H1 (cell line): ENCODE measurements around the gene COCH. TPM values are rescaled to one million over a fixed set of nuclear protein-coding genes. Genes with fewer than 3 reads are reported as not detected.

Source experiments
- CTCF ChIA-PET: fragments of 300-600 bp; sonication (Branson Sonifier 250); formaldehyde crosslinking; loops from one replicate; lab custom pipeline; 2021; ENCODE audit not compliant: partially characterized antibody; lab: Charles Lee
- POLR2A ChIA-PET: fragments of 300-600 bp; sonication (Branson Sonifier 250); formaldehyde crosslinking; loops from one replicate; lab custom pipeline; 2021; ENCODE audit warnings: inconsistent platforms; ENCODE audit not compliant: partially characterized antibody; lab: Charles Lee
- DNase-seq, 2 experiments: peaks; one replicate each; pipeline versions ENCODE4 v3.0.0 to v3.0.0-alpha.2; 2010 to 2022; ENCODE audit warnings: low spot score in 2 of 2, low read depth in 1 of 2, mixed read lengths in 1 of 2
- FAIRE-seq: peaks from 2 replicates; lab custom pipeline; 2011; peaks lifted over from hg19 to GRCh38; lab: Jason Lieb, UNC
- H2AFZ ChIP-seq: 2 replicates; pipeline ENCODE4 v1.8.1; 2012; ENCODE audit warnings: low read length, inconsistent platforms
- H2AK5ac ChIP-seq: 2 replicates; pipeline ENCODE4 v1.6.1; 2013; ENCODE audit warnings: low read depth, low read length
- H2BK120ac ChIP-seq: replicated peaks from 2 replicates; pipeline ENCODE3; 2013; ENCODE audit warnings: low read depth, low read length, inconsistent platforms
- H2BK12ac ChIP-seq: 2 replicates; pipeline ENCODE4 v1.6.1; 2013; ENCODE audit warnings: low read depth, low read length
- H2BK15ac ChIP-seq: 2 replicates; pipeline ENCODE4 v1.6.1; 2013; ENCODE audit warnings: low read length
- H2BK20ac ChIP-seq: 2 replicates; pipeline ENCODE4 v1.6.1; 2013; ENCODE audit warnings: low read length
- H2BK5ac ChIP-seq: 2 replicates; pipeline ENCODE4 v1.6.1; 2013; ENCODE audit warnings: low read depth, low read length
- H3K14ac ChIP-seq: 2 replicates; pipeline ENCODE4 v1.6.1; 2013; ENCODE audit warnings: inconsistent platforms; ENCODE audit not compliant: insufficient read length
- H3K18ac ChIP-seq: 2 replicates; pipeline ENCODE4 v1.6.1; 2013; ENCODE audit warnings: low read length; ENCODE audit errors: extremely low read depth
- H3K23ac ChIP-seq: 2 replicates; pipeline ENCODE4 v1.6.1; 2013; ENCODE audit warnings: inconsistent platforms; ENCODE audit not compliant: insufficient read length
- H3K23me2 ChIP-seq: 2 replicates; pipeline ENCODE4 v1.6.1; 2013; ENCODE audit warnings: low read depth, low read length
- H3K27ac ChIP-seq: 2 replicates; pipeline ENCODE4 v1.6.1; 2011; ENCODE audit warnings: low read depth, low read length, inconsistent platforms
- H3K27me3 ChIP-seq, 4 experiments: replicated peaks in 1 of 4; 1 replicate in 1 of 4; 2 replicates in 3 of 4; pipeline versions ENCODE4 v1.6.1 to v1.8.1; 2011 to 2013; ENCODE audit warnings: low read length in 3 of 4, mild to moderate bottlenecking in 3 of 4, inconsistent platforms in 2 of 4, mixed read lengths in 2 of 4, moderate library complexity in 1 of 4; ENCODE audit not compliant: control insufficient read depth in 3 of 4, insufficient read depth in 3 of 4; ENCODE audit errors: extremely low read depth in 1 of 4
- H3K36me3 ChIP-seq, 4 experiments: 2 replicates each; pipeline versions ENCODE4 v1.6.1 to v1.8.1; 2011 to 2013; ENCODE audit warnings: mild to moderate bottlenecking in 4 of 4, low read length in 3 of 4, moderate library complexity in 2 of 4, control low read depth in 1 of 4, inconsistent platforms in 1 of 4; ENCODE audit not compliant: insufficient read depth in 4 of 4, control insufficient read depth in 2 of 4
- H3K4ac ChIP-seq: replicated peaks from 2 replicates; pipeline ENCODE3; 2013; ENCODE audit warnings: low read length, low read depth, mixed read lengths, inconsistent platforms; ENCODE audit not compliant: insufficient read length
- H3K4me1 ChIP-seq, 4 experiments: replicated peaks in 1 of 4; 1 replicate in 1 of 4; 2 replicates in 3 of 4; pipeline versions ENCODE4 v1.6.1 to v1.8.1; 2011 to 2013; ENCODE audit warnings: low read length in 3 of 4, inconsistent platforms in 2 of 4, mixed read lengths in 1 of 4; ENCODE audit not compliant: insufficient read depth in 4 of 4, control insufficient read depth in 3 of 4
- H3K4me2 ChIP-seq, 2 experiments: 2 replicates each; pipeline versions ENCODE4 v1.6.1 to v1.8.1; 2011 to 2013; ENCODE audit warnings: low read depth in 2 of 2, low read length in 2 of 2, control low read depth in 1 of 2, inconsistent platforms in 1 of 2, mild to moderate bottlenecking in 1 of 2; ENCODE audit not compliant: insufficient read depth in 1 of 2
- H3K4me3 ChIP-seq, 4 experiments: fragments of 200-600, 300-600 bp in 1 of 4; sonication (generic), shearing (Covaris generic), sonication (Bioruptor Twin) in 1 of 4; 2 replicates each; pipeline versions ENCODE4 v1.5.1 to v1.8.1; 2011 to 2016; ENCODE audit warnings: low read length in 4 of 4, low read depth in 3 of 4, control low read depth in 2 of 4, inconsistent platforms in 2 of 4, mild to moderate bottlenecking in 2 of 4, mixed read lengths in 1 of 4, moderate library complexity in 1 of 4; ENCODE audit not compliant: insufficient read depth in 2 of 4; ENCODE audit errors: extremely low read depth in 1 of 4
- H3K56ac ChIP-seq: replicated peaks from 2 replicates; pipeline ENCODE3; 2013; ENCODE audit warnings: low read depth, mild to moderate bottlenecking, mixed read lengths, low read length, inconsistent platforms; ENCODE audit not compliant: insufficient read length
- H3K79me1 ChIP-seq: 2 replicates; pipeline ENCODE4 v1.6.1; 2013; ENCODE audit warnings: low read depth, low read length, control low read depth
- H3K79me2 ChIP-seq, 2 experiments: 2 replicates each; pipeline versions ENCODE4 v1.6.1 to v1.8.1; 2012 to 2013; ENCODE audit warnings: low read length in 2 of 2, mild to moderate bottlenecking in 2 of 2, inconsistent platforms in 1 of 2; ENCODE audit not compliant: insufficient read depth in 2 of 2, control insufficient read depth in 1 of 2
- H3K9ac ChIP-seq, 4 experiments: replicated peaks in 1 of 4; 1 replicate in 1 of 4; 2 replicates in 3 of 4; pipeline versions ENCODE4 v1.6.1 to v1.8.1; 2011 to 2013; ENCODE audit warnings: low read depth in 3 of 4, low read length in 3 of 4, control low read depth in 2 of 4, mild to moderate bottlenecking in 2 of 4, moderate library complexity in 2 of 4, inconsistent platforms in 1 of 4; ENCODE audit errors: extremely low read depth in 1 of 4
- H3K9me3 ChIP-seq, 2 experiments: 2 replicates each; pipeline versions ENCODE4 v1.6.1 to v1.8.1; 2012 to 2013; ENCODE audit warnings: mild to moderate bottlenecking in 2 of 2, moderate library complexity in 2 of 2, control low read depth in 1 of 2, inconsistent platforms in 1 of 2, low read depth in 1 of 2, low read length in 1 of 2, mixed read lengths in 1 of 2; ENCODE audit not compliant: insufficient read depth in 2 of 2
- H4K20me1 ChIP-seq, 2 experiments: replicated peaks in 1 of 2; 2 replicates each; pipeline versions ENCODE3 to v1.8.1; 2011 to 2013; ENCODE audit warnings: inconsistent platforms in 2 of 2, low read length in 2 of 2, mild to moderate bottlenecking in 1 of 2; ENCODE audit not compliant: insufficient read depth in 2 of 2, control insufficient read depth in 1 of 2
- H4K5ac ChIP-seq: 2 replicates; pipeline ENCODE4 v1.6.1; 2013; ENCODE audit warnings: low read length, low read depth, mixed read lengths, inconsistent platforms; ENCODE audit not compliant: insufficient read length
- H4K8ac ChIP-seq: 2 replicates; pipeline ENCODE4 v1.8.0; 2013; ENCODE audit warnings: mild to moderate bottlenecking, moderate library complexity, low read length, inconsistent platforms; ENCODE audit not compliant: insufficient read depth; ENCODE audit errors: extremely low read depth
- H4K91ac ChIP-seq: replicated peaks from 2 replicates; pipeline ENCODE3; 2013; ENCODE audit warnings: low read length, mixed read lengths, inconsistent platforms; ENCODE audit not compliant: insufficient read length
- ASH2L ChIP-seq: fragments of 200-600, 300-600 bp; sonication (generic); IDR thresholded peaks from one replicate; pipeline ENCODE4 v1.7.1; 2017; ENCODE audit warnings: low read length
- BCL11A ChIP-seq, 2 experiments: IDR thresholded peaks; one replicate each; pipeline ENCODE4 v1.6.1; 2011; ENCODE audit warnings: low read depth in 2 of 2, low read length in 2 of 2, mild to moderate bottlenecking in 2 of 2
- NANOG ChIP-seq: IDR thresholded peaks from 2 replicates; pipeline ENCODE4 v1.6.1; 2011; ENCODE audit warnings: low read length, low read depth, mild to moderate bottlenecking, inconsistent platforms; ENCODE audit not compliant: insufficient read depth, poor library complexity, severe bottlenecking
- POLR2AphosphoS5 ChIP-seq: IDR thresholded peaks from 2 replicates; pipeline ENCODE4 v1.6.1; 2011; ENCODE audit warnings: low read depth, low read length
- RBBP5 ChIP-seq: IDR thresholded peaks from 2 replicates; pipeline ENCODE4 v1.7.1; 2012; ENCODE audit warnings: low read depth, mild to moderate bottlenecking, inconsistent platforms, low read length, moderate library complexity, borderline replicate concordance
- WGBS, 2 experiments: shearing (Covaris generic) in 1 of 2; methylation state at CpG; one replicate each; pipeline versions ENCODE4 v1.1.6 to v1.1.7; 2013 to 2015; ENCODE audit warnings: low lambda C conversion rate in 2 of 2, mixed read lengths in 2 of 2, inconsistent platforms in 1 of 2, low coverage in 1 of 2, missing lambda C conversion rate in 1 of 2; ENCODE audit not compliant: insufficient replicate concordance in 2 of 2, insufficient coverage in 1 of 2, insufficient read length in 1 of 2; ENCODE audit errors: extremely low coverage in 1 of 2, missing lambda C conversion rate in 1 of 2; 5-methylcytosine and 5-hydroxymethylcytosine counted together
- polyA plus RNA-seq, 7 experiments: library from polyadenylated mRNA; depleted of rRNA in 3 of 7; stranded (reverse) in 5 of 7; unstranded in 2 of 7; fragments of >200 nt in 5 of 7; fragments of 200-250 nt in 2 of 7; gene quantifications; 1 replicate in 5 of 7; 2 replicates in 1 of 7; 4 replicates in 1 of 7; pipeline versions ENCODE4 v1.2.1 to v1.2.3, GENCODE V29; 2011 to 2013; ENCODE audit warnings: missing spikeins in 2 of 7, mixed read lengths in 2 of 7
- total RNA-seq: library from RNA; stranded (reverse); fragmentation: NEBNext Ultra II Directional; extraction: Animal tissue kit (Norgen Biotek cat#: 25700); gene quantifications from 2 replicates; pipeline ENCODE4 v1.2.1, GENCODE V29; 2021
- TF ChIP-seq, protein P1 (sequence below): IDR thresholded peaks from 2 replicates; pipeline ENCODE4 v1.6.1; 2012; ENCODE audit warnings: inconsistent platforms

The COCH gene
- total and polyA plus RNA-seq, 2 of the 8 experiments (the other 6 are each of a cell fraction or from before 2014, with no cell fraction given), result 12.9 to 30.8 TPM

DNA sequence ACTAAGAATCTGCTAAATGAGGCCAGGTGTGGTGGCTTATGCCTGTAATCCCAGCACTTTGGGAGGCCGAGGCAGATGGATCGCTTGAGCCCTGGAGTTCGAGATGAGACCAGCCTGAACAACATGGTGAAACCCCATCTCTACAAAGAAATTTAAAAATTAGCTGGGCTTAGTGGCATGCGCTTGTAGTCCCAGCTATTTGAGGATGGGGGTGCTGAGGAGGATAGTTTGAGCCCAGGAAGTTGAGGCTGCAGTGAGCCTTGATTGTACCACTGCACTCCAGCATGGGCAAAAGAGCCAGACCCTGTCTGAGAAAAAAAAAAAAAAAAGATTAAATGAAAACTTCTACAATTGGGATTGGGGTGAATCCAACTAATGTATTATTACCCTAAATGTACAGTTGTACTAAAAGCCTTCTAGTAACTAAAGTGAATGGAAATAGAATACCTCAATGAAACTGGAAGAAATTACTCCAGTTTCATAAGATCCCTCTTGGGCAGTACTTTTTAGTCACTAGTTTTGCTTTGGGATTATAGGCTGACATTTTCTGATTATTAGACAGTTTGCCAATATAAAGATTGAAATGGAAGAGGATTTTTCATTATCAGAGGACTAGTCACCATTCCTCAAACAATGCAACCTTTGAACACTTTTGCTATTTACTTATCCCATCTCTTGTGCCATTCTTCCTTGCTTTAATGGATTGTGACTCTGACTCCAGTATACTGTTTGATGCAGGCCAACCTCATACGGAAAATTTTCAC lies 14.3 kb downstream of the COCH start:
- Histone ChIP-seq H2BK20ac (no peak overlapping the region), H3K79me1 (no peaks in the 10 kb centered on the region), H3K9ac (no peak overlapping the region), H3K27me3 (no peaks in the 10 kb centered on the region), H3K23me2 (no peaks in the 10 kb centered on the region), H2BK120ac (no peak overlapping the region), H4K5ac (no peak overlapping the region), H4K8ac (no peak overlapping the region), H2BK5ac (no peak overlapping the region), H3K23ac (no peak overlapping the region), H3K4ac (no peak overlapping the region), H3K4me2 (no peak overlapping the region), H3K4me3 (no peak overlapping the region), H2BK12ac (no peak overlapping the region), H4K91ac (no peak overlapping the region), H3K9me3 (no peaks in the 10 kb centered on the region), H3K56ac (no peak overlapping the region), H3K14ac (no peak overlapping the region), H2BK15ac (no peak overlapping the region), H3K27ac (no peak overlapping the region), H3K79me2 (no peaks in the 10 kb centered on the region), H2AK5ac (no peak overlapping the region), H2AFZ (no peak overlapping the region), H3K36me3 (peaks cover 0 to 5% (median 0%) of the 10 kb centered on the region in 4 experiments; a peak in 2 of 8 replicates), H4K20me1 (no peaks in the 10 kb centered on the region), H3K18ac (no peak overlapping the region), H3K4me1 (no peaks in the 10 kb centered on the region)
- ChIA-PET POLR2A (interaction anchor here (0.8 kb wide), 2 partner anchors 10 to 18 kb away, joined by 3 read pairs; no protein-coding TSS in a partner anchor), CTCF (interaction anchor here (1.4 kb wide), 1 partner anchor 212 kb away, joined by 3 read pairs; no protein-coding TSS in a partner anchor)
- no peak for DNase-seq
- TF ChIP-seq ASH2L (no peak), POLR2AphosphoS5 (no peak), RBBP5 (no peak), NANOG (no peak), BCL11A (IDR thresholded peaks at IDR 0.05; ENCODE audit: low read depth in 2 of 2, low read length in 2 of 2) (no peak)
- TF ChIP-seq, protein P1, sequence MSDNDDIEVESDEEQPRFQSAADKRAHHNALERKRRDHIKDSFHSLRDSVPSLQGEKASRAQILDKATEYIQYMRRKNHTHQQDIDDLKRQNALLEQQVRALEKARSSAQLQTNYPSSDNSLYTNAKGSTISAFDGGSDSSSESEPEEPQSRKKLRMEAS, result no peak
- WGBS, 2 experiments, result 91% methylated on average over 5 of the region's 5 CpGs; no CpG with 5 or more reads in 1 of the 2 experiments
- FAIRE-seq, result no peak
